ENCODE results near the gene DENND5B. TPM values are rescaled to one million over a fixed set of nuclear protein-coding genes. Genes with fewer than 3 reads are reported as not detected.
"Not testable (repeated sequence)": the region's sequence is repeated elsewhere in the genome, so short reads cannot be mapped to it uniquely, and the experiment has no call there.

Gene DENND5B
- total RNA-seq, 1 experiment from 2014 or later, result 19.8 TPM

- DNase-seq (ENCODE audit: low spot score), result no peak
These were observed 505 bp upstream of the DENND5B start for GRCh38 chr12:31591380-31591901.

- peak; percentile 38 for DNase-seq (ENCODE audit: low spot score)
These were observed 863 bp downstream of the DENND5B start for GRCh38 chr12:31589904-31590641.

GRCh38 chr12:31589598-31589903, 1.4 kb downstream of the DENND5B start:
- DNase-seq (ENCODE audit: low spot score), result no peak

GRCh38 chr12:31588976-31589375, 2.0 kb downstream of the DENND5B start:
- DNase-seq (ENCODE audit: low spot score), result no peak

GRCh38 chr12:31586728-31587127, 4.2 kb downstream of the DENND5B start:
- DNase-seq (ENCODE audit: low spot score), result no peak

GRCh38 chr12:31585895-31586294, 5.0 kb downstream of the DENND5B start:
- DNase-seq (ENCODE audit: low spot score), result no peak

GRCh38 chr12:31585271-31585670, 5.7 kb downstream of the DENND5B start:
- DNase-seq (ENCODE audit: low spot score), result peak; percentile 60

GRCh38 chr12:31584782-31585181, 6.2 kb downstream of the DENND5B start:
- no peak for DNase-seq (ENCODE audit: low spot score)

GRCh38 chr12:31583878-31584277, 7.1 kb downstream of the DENND5B start:
- no peak for DNase-seq (ENCODE audit: low spot score)

GRCh38 chr12:31582155-31582554, 8.8 kb downstream of the DENND5B start:
- DNase-seq (ENCODE audit: low spot score), result no peak

GRCh38 chr12:31578632-31579031, 12.3 kb downstream of the DENND5B start:
- no peak for DNase-seq (ENCODE audit: low spot score)

- no peak for DNase-seq (ENCODE audit: low spot score)
These were observed 15.9 kb downstream of the DENND5B start for GRCh38 chr12:31574803-31575575.

GRCh38 chr12:31574367-31574766, 16.6 kb downstream of the DENND5B start:
- not testable (repeated sequence) for DNase-seq (ENCODE audit: low spot score)

- DNase-seq (ENCODE audit: low spot score), result no peak
These were observed 17.9 kb downstream of the DENND5B start for GRCh38 chr12:31572900-31573600.

- DNase-seq (ENCODE audit: low spot score), result no peak
These were observed 20.1 kb downstream of the DENND5B start for GRCh38 chr12:31570880-31571279.

GRCh38 chr12:31569517-31569916, 21.4 kb downstream of the DENND5B start:
- not testable (repeated sequence) for DNase-seq (ENCODE audit: low spot score)

- no peak for DNase-seq (ENCODE audit: low spot score)
These were observed 22.4 kb downstream of the DENND5B start for GRCh38 chr12:31568498-31568897.

GRCh38 chr12:31567029-31567428, 23.9 kb downstream of the DENND5B start:
- DNase-seq (ENCODE audit: low spot score), result no peak

- DNase-seq (ENCODE audit: low spot score), result no peak
These were observed 24.4 kb downstream of the DENND5B start for GRCh38 chr12:31566547-31566946.

GRCh38 chr12:31562594-31563328, 28.2 kb downstream of the DENND5B start:
- no peak for DNase-seq (ENCODE audit: low spot score)

GRCh38 chr12:31560516-31560915, 30.4 kb downstream of the DENND5B start:
- no peak for DNase-seq (ENCODE audit: low spot score)

GRCh38 chr12:31558521-31558920, 32.4 kb downstream of the DENND5B start:
- DNase-seq (ENCODE audit: low spot score), result no peak

All from A172 (cell line).